Lower leg skin (tissue), 4 donors: ENCODE measurements around the gene PGBD5. TPM values are rescaled to one million over a fixed set of nuclear protein-coding genes. Genes with fewer than 3 reads are reported as not detected.

ENCODE experiments used
- DNase-seq, 2 donors: peaks; one replicate each; pipeline ENCODE4 v3.0.0-alpha.2; 2019; ENCODE audit warnings: low spot score in 2 of 2
- H3K4me3 ChIP-seq: fragments of 200-600 bp; sonication (generic); 2 replicates; pipeline ENCODE4 v1.5.1; 2017; ENCODE audit warnings: mild to moderate bottlenecking, low read depth; ENCODE audit not compliant: poor library complexity, severe bottlenecking
- POLR2A ChIP-seq, 2 donors: fragments of 450-650 bp; IDR thresholded peaks; one replicate each; pipeline ENCODE4 v1.6.1; 2016 to 2017; ENCODE audit warnings: antibody characterized with exemption in 2 of 2, mild to moderate bottlenecking in 1 of 2, moderate library complexity in 1 of 2
- WGBS, 2 donors: methylation state at CpG; one replicate each; pipeline ENCODE4 v1.1.5; 2018; 5-methylcytosine and 5-hydroxymethylcytosine counted together
- intact Hi-C: fragments of 100-400 bp; cut with DNase I; formaldehyde crosslinking; loops from one replicate; pipeline ENCODE4 v1.15.0; 2023; ENCODE audit warnings: low total_unique reads
- total RNA-seq, 4 donors: library from RNA; depleted of rRNA; stranded (reverse); fragments of >200 nt; gene quantifications; one replicate each; pipeline ENCODE4 v1.1.0, GENCODE V29; 2016
- TF ChIP-seq, protein P1 (sequence below), 3 donors: fragments of 450-650 bp; IDR thresholded peaks; one replicate each; pipeline ENCODE4 v1.5.1; 2016; ENCODE audit warnings: antibody characterized with exemption in 3 of 3, mild to moderate bottlenecking in 3 of 3, moderate library complexity in 2 of 3

The PGBD5 gene
- total RNA-seq, 4 donors from 2014 or later = 0.04 to 1.6 (median 0.11) TPM

- no peak for DNase-seq
- intact Hi-C loops = no loop called here
- no peak for TF ChIP-seq POLR2A (IDR thresholded peaks at IDR 0.05)
- H3K4me3 ChIP-seq = no peak overlapping the region
- WGBS, 2 donors = 88 to 94% methylated on average over 26 of the region's 26 CpGs
Observed at GRCh38 chr1:230300322-230301301, 125.5 kb downstream of the PGBD5 start.

GRCh38 chr1:230299191-230300006 lies 126.7 kb downstream of the PGBD5 start:
- intact Hi-C loops = no loop called here
- WGBS, 2 donors = 69 to 81% methylated on average over 15 of the region's 15 CpGs
- no peak overlapping the region for H3K4me3 ChIP-seq
- TF ChIP-seq POLR2A (IDR thresholded peaks at IDR 0.05) = no peak
- TF ChIP-seq, protein P1, sequence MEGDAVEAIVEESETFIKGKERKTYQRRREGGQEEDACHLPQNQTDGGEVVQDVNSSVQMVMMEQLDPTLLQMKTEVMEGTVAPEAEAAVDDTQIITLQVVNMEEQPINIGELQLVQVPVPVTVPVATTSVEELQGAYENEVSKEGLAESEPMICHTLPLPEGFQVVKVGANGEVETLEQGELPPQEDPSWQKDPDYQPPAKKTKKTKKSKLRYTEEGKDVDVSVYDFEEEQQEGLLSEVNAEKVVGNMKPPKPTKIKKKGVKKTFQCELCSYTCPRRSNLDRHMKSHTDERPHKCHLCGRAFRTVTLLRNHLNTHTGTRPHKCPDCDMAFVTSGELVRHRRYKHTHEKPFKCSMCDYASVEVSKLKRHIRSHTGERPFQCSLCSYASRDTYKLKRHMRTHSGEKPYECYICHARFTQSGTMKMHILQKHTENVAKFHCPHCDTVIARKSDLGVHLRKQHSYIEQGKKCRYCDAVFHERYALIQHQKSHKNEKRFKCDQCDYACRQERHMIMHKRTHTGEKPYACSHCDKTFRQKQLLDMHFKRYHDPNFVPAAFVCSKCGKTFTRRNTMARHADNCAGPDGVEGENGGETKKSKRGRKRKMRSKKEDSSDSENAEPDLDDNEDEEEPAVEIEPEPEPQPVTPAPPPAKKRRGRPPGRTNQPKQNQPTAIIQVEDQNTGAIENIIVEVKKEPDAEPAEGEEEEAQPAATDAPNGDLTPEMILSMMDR (IDR thresholded peaks at IDR 0.05) = no peak
- DNase-seq = no peak

DNA sequence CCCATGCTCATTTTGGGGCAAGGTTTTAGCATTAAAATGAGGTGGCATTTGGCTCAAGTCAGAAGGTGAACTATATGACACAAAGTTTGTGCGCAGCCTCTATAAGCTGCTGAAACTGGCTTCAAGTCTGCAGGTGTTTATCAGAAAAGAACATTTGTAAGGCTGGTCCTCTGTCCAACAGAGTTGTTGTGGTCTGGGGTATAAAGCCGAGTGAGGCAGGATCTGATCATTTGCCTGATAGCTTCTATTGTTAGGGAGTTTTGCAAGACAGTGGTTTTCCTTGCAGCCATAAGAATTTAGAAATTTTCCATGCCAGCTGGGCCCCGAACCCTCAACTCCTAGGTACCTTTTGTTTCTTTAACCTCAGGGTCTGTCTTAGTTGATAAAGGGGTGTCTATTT lies 130.8 kb downstream of the PGBD5 start:
- no peak overlapping the region for H3K4me3 ChIP-seq
- DNase-seq = no peak
- 84 to 88% methylated on average over 3 of the region's 3 CpGs for WGBS, 2 donors
- no peak for TF ChIP-seq POLR2A (IDR thresholded peaks at IDR 0.05)
- TF ChIP-seq, protein P1 (IDR thresholded peaks at IDR 0.05) = no peak
- intact Hi-C loops = no loop called here

DNA sequence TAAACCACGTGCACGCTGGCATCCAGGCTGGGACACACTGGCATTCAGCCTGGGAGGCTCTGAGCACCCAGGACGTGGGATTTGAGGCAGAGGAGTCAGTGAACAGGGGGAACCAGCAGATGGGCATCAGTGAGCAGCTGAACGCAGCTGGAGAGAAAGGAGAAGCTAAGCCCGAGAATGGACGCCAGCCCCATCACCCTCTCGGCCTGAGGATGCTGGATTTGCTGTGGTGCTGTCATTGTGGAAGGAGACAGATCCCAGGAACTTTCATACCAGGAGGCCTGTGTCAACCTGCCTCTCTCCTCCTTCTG lies 132.8 kb downstream of the PGBD5 start:
- TF ChIP-seq, protein P1 (IDR thresholded peaks at IDR 0.05) = no peak
- WGBS, 2 donors = 70 to 73% methylated on average over 7 of the region's 7 CpGs
- no peak for DNase-seq
- H3K4me3 ChIP-seq = no peak overlapping the region
- intact Hi-C loops = no loop called here

GRCh38 chr1:230292689-230293389 lies 133.3 kb downstream of the PGBD5 start:
- H3K4me3 ChIP-seq = no peak overlapping the region
- intact Hi-C loops = no loop called here
- WGBS, 2 donors = 40 to 46% methylated on average over 12 of the region's 12 CpGs
- TF ChIP-seq POLR2A (IDR thresholded peaks at IDR 0.05) = no peak
- TF ChIP-seq, protein P1 (IDR thresholded peaks at IDR 0.05) = no peak
- no peak for DNase-seq
